Measurements from ENCODE around the gene EP400.

Gene EP400

DNA sequence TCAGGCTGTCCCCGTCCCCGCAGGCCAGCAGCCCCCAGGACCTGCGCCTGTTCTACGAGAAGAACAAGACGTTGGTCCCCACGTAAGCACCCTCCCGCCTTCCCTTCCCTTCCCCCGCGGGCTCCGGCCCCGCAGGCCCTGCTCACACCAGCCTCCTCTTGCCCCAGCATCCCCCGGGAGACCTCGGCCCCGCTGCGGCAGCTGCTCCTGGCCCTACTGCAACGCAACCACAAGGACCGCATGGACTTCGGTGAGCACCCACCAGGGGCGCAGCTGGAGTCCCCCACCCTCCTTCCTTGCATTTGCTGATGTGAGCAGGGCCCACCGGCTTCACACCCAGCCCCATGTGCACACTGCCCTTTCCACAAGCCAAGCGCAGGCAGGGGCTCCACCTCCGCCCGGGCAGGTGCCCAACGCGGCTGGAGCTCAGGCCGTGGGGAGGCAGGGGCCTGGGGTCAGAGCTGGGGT, 40.0 kb upstream of the EP400 start:
- no peak for TF ChIP-seq ZFX (IDR thresholded peaks at IDR 0.05; ENCODE audit: borderline replicate concordance)
- no peak for TF ChIP-seq CTCF (IDR thresholded peaks at IDR 0.05)
- no peak overlapping the region for H3K27ac ChIP-seq

DNA sequence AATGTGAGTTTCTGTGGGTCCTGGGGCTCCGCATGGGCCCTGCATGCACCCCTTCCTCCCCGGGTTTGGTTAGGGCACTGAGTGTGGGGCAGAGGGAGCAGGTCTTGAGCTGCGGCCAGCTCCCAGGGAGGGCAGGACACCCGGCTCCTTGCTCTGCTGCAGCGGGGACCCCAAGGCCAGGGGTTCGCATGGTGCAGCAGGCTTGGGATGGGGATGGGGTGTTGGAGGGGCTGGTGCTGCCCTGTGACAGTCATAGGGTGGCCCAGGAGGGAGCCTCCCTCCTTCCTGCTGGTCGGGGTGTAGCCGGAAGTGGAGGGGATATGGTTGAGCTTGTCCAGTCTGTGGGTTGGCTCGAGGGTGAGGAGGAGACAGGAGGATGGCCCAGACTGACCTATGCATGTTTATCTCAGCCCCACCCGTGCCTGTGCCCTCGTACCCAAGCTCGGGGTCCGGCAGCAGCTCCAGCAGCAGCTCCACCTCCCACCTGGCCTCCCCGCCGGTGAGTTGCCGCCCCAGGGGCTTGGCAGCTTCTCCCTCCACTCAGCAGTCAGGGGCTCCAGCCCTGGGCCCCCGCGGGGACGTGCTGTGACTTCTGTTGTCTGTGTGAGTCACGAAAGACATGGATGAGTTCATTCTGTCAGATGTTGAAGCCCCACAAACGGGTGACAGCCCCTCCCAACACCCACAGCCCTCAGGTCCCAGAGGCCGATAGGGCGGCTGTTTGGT, 39.3 kb upstream of the EP400 start:
- no peak overlapping the region for H3K27ac ChIP-seq

DNA sequence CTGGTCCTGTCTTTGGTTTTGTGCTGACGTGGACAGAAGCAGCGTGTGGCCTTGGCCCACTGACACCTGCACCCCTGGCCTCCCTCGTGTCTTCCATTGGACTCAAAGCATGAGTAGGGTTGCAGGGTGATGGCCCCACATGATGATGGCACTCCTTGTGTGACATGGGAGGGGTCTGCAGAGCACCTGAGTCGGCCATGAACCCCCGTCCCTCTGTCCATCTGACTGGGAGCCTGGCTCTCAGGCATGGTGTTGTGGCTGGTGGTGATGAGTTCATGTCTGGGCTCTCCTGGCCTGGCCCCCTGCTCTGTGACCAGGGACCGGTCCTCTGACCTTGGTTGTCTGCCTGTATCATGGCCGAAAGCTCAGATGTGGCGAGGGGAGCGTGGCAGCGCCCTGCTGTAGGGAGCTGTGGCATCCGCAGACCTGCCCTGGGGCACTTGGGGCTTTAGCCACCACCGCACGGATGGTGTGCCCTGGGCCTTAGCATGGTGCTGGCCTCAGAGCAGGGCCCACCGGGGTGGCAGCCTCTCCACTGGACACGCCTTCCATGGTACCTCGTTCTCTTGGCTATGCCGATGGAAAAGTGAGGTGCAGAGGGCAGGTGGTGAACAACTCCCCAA, 38.6 kb upstream of the EP400 start:
- no peak overlapping the region for H3K27ac ChIP-seq
- TF ChIP-seq ZFX (IDR thresholded peaks at IDR 0.05; ENCODE audit: borderline replicate concordance) (no peak), CTCF (IDR thresholded peaks at IDR 0.05) (no peak)

More for the DNA sequence above, 39.3 kb upstream of the EP400 start:
- TF ChIP-seq ZFX (IDR thresholded peaks at IDR 0.05; ENCODE audit: borderline replicate concordance) (no peak), CTCF (IDR thresholded peaks at IDR 0.05) (no peak)

- H3K27ac ChIP-seq = no peak overlapping the region
These were observed 37.8 kb upstream of the EP400 start for GRCh38 chr12:131911851-131912477.

GRCh38 chr12:131912518-131913274, 37.0 kb upstream of the EP400 start:
- TF ChIP-seq CTCF (IDR thresholded peaks at IDR 0.05) (no peak), ZFX (IDR thresholded peaks at IDR 0.05; ENCODE audit: borderline replicate concordance) (no peak)

More at GRCh38 chr12:131911851-131912477, 37.8 kb upstream of the EP400 start:
- TF ChIP-seq CTCF (IDR thresholded peaks at IDR 0.05) = no peak
- TF ChIP-seq ZFX (IDR thresholded peaks at IDR 0.05; ENCODE audit: borderline replicate concordance) = no peak

GRCh38 chr12:131913666-131914065, 36.1 kb upstream of the EP400 start:
- TF ChIP-seq CTCF (IDR thresholded peaks at IDR 0.05) (no peak), ZFX (IDR thresholded peaks at IDR 0.05; ENCODE audit: borderline replicate concordance) (no peak)
- no peak overlapping the region for H3K27ac ChIP-seq

More at GRCh38 chr12:131912518-131913274, 37.0 kb upstream of the EP400 start:
- H3K27ac ChIP-seq = no peak overlapping the region
